Prostate gland (tissue), 2 donors: ENCODE results near the gene TBC1D19.

Experiments used
- CTCF ChIP-seq, 4 experiments: fragments of 200-600 bp in 2 of 4; fragments of 450-650 bp in 2 of 4; sonication (generic) in 2 of 4; IDR thresholded peaks; 1 replicate in 3 of 4; 2 replicates in 1 of 4; pipeline ENCODE4 v1.5.1; 2016 to 2019; ENCODE audit warnings: antibody characterized with exemption in 4 of 4, mild to moderate bottlenecking in 2 of 4, moderate library complexity in 2 of 4
- POLR2A ChIP-seq: fragments of 450-650 bp; IDR thresholded peaks from one replicate; pipeline ENCODE4 v1.6.1; 2016; ENCODE audit warnings: antibody characterized with exemption, mild to moderate bottlenecking
- POLR2AphosphoS5 ChIP-seq: sonication (generic); formaldehyde crosslinking; IDR thresholded peaks from one replicate; pipeline ENCODE4 v1.6.1; 2017; ENCODE audit warnings: antibody characterized with exemption

GRCh38 chr4:26709246-26709645 is 125.4 kb downstream of the TBC1D19 start:
- TF ChIP-seq POLR2A (no peak), CTCF (IDR thresholded peaks at IDR 0.05) (no peak), POLR2AphosphoS5 (no peak)
